GM19324 (cell line): ENCODE measurements around the gene AWAT1.
"Not testable (repeated sequence)": the region's sequence is repeated elsewhere in the genome, so short reads cannot be mapped to it uniquely, and the experiment has no call there.

ENCODE experiments used
- ATAC-seq: cut with Tn5 transposase; IDR thresholded peaks from one replicate; pipeline ENCODE4 v1.9.1; 2021; ENCODE audit warnings: mild to moderate bottlenecking, moderate library complexity; ENCODE audit not compliant: unreplicated experiment, low FRiP score

AWAT1 gene

DNA sequence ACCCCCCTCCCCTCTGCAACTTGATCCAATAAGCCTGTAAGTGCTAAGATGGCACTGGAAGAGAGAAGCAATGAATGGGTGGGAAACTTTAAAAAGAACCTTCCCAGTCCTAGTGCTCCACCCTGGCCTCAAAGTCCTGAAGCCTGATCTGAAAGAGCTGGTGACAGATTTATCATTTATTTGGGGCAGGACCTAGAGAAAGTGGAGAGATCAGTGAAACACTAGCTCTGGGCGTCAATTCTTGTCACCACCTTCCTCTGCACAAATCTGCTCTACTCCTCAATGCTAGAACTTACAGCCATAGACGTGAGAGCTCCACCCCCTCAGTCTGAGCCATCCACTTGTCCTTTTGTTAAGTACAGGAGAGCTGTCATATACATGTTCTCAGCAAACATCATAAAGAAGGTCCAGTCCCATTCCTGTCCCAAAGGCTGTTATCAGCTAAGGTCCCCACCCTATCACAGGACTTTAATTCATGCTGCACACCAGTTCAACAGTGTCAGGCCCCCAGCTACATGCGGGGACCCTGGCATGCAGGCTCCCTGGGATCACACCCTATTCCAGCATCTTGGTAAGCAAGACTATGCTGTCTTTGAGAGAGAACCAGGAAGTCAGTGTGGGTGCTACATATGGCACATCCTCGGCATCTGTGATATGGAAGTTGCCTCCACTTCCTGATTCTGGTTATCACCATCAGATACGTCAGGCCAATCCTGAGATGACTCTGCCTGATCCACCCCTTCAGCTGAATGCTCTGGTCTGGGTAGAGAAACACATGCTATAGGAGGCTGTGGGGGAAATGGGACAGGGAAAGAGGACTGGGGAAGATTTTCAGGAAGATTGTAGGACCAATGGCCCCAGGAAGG lies 23.2 kb downstream of the AWAT1 start:
- no peak for ATAC-seq

DNA sequence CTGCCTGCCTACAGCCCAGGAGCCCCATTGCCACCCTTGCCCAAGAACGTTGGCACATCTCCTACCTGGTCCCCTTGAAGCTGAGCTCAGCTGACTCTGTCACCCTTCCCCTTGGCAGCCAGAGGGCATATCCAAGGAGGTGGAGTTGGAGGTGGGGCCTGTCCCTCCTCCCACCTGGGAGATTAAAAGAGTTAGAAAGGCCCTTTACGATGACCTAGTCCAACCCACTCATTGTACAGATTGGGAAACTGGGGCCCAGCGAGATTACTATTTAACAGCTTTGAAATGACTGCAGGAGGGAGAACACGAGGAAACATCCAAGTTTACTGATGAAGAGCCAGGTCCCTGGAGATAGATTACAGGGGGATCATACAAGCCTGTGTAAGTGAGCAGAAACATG lies 25.6 kb downstream of the AWAT1 start, which contains the start of gene P2RY4:
P2RY4 (minus strand) TSS at position 101 of the 400 bp plus-strand sequence. CDS start 580 bp downstream, outside the sequence.
- no peak for ATAC-seq

GRCh38 chrX:70262952-70263567 lies 28.6 kb downstream of the AWAT1 start:
- ATAC-seq = no peak

GRCh38 chrX:70264784-70265183 lies 30.3 kb downstream of the AWAT1 start:
- ATAC-seq = no peak

- ATAC-seq = no peak
These were observed 33.6 kb downstream of the AWAT1 start, which contains the start of gene ARR3 for GRCh38 chrX:70268034-70268433. ARR3 (plus strand) TSS chrX:70268334; CDS start chrX:70269386, 1,052 bp downstream.

DNA sequence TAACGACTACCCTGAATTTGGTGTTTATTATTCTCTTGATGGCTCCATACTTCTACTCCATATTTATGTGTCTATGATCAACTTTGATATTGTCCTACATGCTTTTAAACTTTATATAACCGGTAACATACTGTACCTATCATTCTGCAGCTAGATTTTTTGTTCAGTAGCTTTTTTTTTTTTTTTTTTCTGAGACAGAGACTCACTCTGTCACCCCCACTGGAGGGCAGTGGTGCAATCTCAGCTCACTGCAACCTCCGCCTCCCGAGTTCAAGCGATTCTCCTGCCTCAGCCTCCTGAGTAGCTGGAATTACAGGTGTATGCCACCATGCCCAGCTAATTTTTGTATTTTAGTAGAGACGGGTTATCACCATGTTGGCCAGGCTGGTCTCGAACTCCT lies 39.6 kb downstream of the AWAT1 start:
- ATAC-seq = not testable (repeated sequence)

DNA sequence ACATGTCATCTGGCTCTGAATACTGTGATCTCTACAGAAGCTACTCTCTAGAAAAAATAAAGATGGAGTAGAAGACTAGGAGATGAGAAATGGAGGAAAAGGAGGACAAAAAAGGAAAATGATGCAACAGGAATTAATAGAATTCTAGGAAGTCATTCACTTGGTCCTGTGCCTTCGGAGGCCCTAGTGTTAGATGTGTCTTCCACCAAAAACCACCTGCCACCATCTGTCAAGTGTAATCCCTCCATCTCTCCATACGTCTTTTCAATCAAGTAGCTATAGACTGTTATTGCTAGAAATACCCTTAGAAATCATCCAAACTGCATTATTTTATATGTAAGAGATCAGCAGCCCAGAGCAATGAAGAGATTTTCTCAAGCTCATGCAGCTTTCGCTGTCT lies 44.6 kb downstream of the AWAT1 start:
- no peak for ATAC-seq

DNA sequence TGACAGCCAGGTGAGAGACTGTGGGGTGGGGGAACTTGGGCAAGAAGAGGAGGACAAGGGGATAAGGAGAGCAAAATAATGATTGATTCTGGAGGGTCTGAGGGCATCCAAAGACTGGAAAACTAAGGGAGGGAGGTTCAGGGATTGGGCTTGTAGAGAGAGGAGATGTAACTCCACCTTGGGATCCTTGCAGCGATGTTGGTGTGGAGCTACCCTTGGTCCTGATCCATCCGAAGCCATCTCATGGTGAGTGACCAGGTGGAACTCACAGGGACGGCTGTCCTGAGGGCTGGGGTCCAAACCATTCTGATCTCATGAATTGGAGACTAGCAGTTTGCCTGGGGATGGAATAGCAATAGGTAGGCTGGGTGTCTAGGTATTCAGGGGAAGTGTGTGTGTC lies 46.1 kb downstream of the AWAT1 start:
- ATAC-seq = no peak

DNA sequence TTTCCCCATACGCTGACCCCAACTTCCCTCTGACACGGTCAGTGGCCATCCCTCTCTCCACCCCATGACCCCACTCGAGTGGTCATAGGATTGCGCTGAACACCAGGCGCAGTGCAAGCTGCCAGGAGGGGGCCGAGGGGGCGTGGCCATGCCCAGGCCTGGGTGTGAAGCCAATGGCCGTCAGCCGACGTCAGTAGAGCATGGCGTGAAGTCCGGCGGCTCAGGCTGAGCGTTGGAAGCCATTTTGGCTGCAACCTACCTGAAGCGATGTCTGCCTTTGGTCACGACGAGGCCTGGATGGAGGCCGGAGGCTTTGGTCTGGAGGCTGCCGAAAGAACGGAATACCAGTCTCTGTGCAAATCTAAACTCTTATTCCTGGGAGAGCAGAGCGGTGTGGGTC lies 47.5 kb downstream of the AWAT1 start, which contains the start of gene RAB41:
RAB41 (plus strand) TSS at position 222 of the 400 bp plus-strand sequence; CDS start at position 268, 46 bp downstream.
- ATAC-seq = no peak

DNA sequence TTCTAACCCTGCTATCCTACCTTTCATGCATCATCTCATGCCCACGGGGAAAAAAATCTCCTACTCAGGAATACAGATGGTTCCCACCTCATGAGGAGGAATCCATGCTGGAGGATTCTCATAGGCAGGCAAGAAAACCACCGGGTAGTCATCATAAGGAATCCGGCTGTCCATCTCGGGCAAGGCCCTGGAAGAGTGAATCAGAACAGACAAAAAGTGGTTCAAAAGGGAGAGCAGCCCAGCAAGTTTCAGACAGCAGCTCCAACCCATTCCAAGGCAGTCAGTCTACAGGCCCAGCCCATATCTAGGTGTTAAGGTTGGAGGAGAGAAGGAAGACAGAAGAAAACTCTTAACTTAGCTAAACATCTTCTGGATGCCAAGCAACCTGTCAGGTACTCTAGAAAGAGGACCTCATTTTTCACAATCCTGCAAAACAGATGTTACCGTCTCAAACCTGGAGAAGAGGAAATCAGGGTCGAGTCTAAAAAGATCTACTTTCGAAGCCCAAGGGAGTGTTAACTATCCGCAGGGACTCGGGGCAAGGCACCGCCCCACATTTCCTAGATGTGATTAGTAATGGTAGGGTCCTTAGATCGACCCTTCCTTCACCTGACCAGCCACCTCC lies 54.8 kb downstream of the AWAT1 start:
- no peak for ATAC-seq
